Measurements from ENCODE around the gene OSBPL8.

OSBPL8 gene

GRCh38 chr12:76451528-76451927 is 108.0 kb downstream of the OSBPL8 start:
- H3K27ac ChIP-seq: no peak overlapping the region
- no peak for TF ChIP-seq CTCF (IDR thresholded peaks at IDR 0.05)

- TF ChIP-seq CTCF (IDR thresholded peaks at IDR 0.05) (no peak), ZFX (IDR thresholded peaks at IDR 0.05; ENCODE audit: borderline replicate concordance) (no peak)
- H3K27ac ChIP-seq: no peak overlapping the region
Measured at GRCh38 chr12:76450690-76451089, 108.9 kb downstream of the OSBPL8 start.

GRCh38 chr12:76449993-76450392 is 109.6 kb downstream of the OSBPL8 start:
- H3K27ac ChIP-seq: peak overlapping the region; percentile 8; the same call in 1 of the 2 replicates
- TF ChIP-seq ZFX (IDR thresholded peaks at IDR 0.05; ENCODE audit: borderline replicate concordance) (no peak), CTCF (IDR thresholded peaks at IDR 0.05) (no peak)

- peak overlapping the region; percentile 8; the same call in 1 of the 2 replicates for H3K27ac ChIP-seq
- no peak for TF ChIP-seq ZFX (IDR thresholded peaks at IDR 0.05; ENCODE audit: borderline replicate concordance)
- TF ChIP-seq CTCF (IDR thresholded peaks at IDR 0.05): no peak
Measured at GRCh38 chr12:76449583-76449982, 110.0 kb downstream of the OSBPL8 start.

GRCh38 chr12:76449016-76449415 is 110.6 kb downstream of the OSBPL8 start:
- H3K27ac ChIP-seq: peak overlapping the region; percentile 8; the same call in 1 of the 2 replicates

GRCh38 chr12:76446090-76446489 is 113.5 kb downstream of the OSBPL8 start:
- TF ChIP-seq ZFX (IDR thresholded peaks at IDR 0.05; ENCODE audit: borderline replicate concordance) (no peak), CTCF (IDR thresholded peaks at IDR 0.05) (no peak)
- no peak overlapping the region for H3K27ac ChIP-seq

More at GRCh38 chr12:76449016-76449415, 110.6 kb downstream of the OSBPL8 start:
- TF ChIP-seq CTCF (IDR thresholded peaks at IDR 0.05): no peak
- TF ChIP-seq ZFX (IDR thresholded peaks at IDR 0.05; ENCODE audit: borderline replicate concordance): no peak

- no peak overlapping the region for H3K27ac ChIP-seq
- no peak for TF ChIP-seq CTCF (IDR thresholded peaks at IDR 0.05)
- TF ChIP-seq ZFX (IDR thresholded peaks at IDR 0.05; ENCODE audit: borderline replicate concordance): no peak
Measured at GRCh38 chr12:76445462-76445861, 114.1 kb downstream of the OSBPL8 start.

Measured in 22Rv1 (cell line).